Effector memory CD8-positive, alpha-beta T cell (primary cell): Measurements from ENCODE around the gene SPTSSA.
"Not testable (repeated sequence)": the region's sequence is repeated elsewhere in the genome, so short reads cannot be mapped to it uniquely, and the experiment has no call there.

Experiments
- ATAC-seq: fragments of 150-1000 bp; cut with Tn5 transposase; replicated peaks from 2 replicates; pipeline ENCODE4 v1.10.0; 2021; ENCODE audit warnings: mild to moderate bottlenecking, moderate library complexity
- DNase-seq, 3 experiments: peaks; one replicate each; pipeline ENCODE4 v3.0.0; 2021
- H3K27ac Mint-ChIP-seq, 2 donors: one replicate each; pipeline ENCODE4 v1.8.0; 2022; ENCODE audit warnings: mild to moderate bottlenecking in 2 of 2, mixed read lengths in 2 of 2, moderate library complexity in 2 of 2
- H3K27me3 Mint-ChIP-seq, 2 donors: one replicate each; pipeline ENCODE4 v1.8.0; 2022; ENCODE audit warnings: mixed read lengths in 2 of 2
- H3K36me3 Mint-ChIP-seq: one replicate; pipeline ENCODE4 v1.8.0; 2022; ENCODE audit warnings: mild to moderate bottlenecking, moderate library complexity, mixed read lengths; ENCODE audit not compliant: insufficient read depth
- H3K4me1 Mint-ChIP-seq, 2 donors: one replicate each; pipeline ENCODE4 v1.8.0; 2022; ENCODE audit warnings: low read depth in 2 of 2, mixed read lengths in 2 of 2
- H3K4me3 Mint-ChIP-seq, 2 donors: one replicate each; pipeline ENCODE4 v1.8.0; 2022; ENCODE audit warnings: mild to moderate bottlenecking in 2 of 2, mixed read lengths in 2 of 2, moderate library complexity in 2 of 2
- H3K9me3 Mint-ChIP-seq, 2 donors: one replicate each; pipeline ENCODE4 v1.8.0; 2022; ENCODE audit warnings: mixed read lengths in 2 of 2

Gene SPTSSA

DNA sequence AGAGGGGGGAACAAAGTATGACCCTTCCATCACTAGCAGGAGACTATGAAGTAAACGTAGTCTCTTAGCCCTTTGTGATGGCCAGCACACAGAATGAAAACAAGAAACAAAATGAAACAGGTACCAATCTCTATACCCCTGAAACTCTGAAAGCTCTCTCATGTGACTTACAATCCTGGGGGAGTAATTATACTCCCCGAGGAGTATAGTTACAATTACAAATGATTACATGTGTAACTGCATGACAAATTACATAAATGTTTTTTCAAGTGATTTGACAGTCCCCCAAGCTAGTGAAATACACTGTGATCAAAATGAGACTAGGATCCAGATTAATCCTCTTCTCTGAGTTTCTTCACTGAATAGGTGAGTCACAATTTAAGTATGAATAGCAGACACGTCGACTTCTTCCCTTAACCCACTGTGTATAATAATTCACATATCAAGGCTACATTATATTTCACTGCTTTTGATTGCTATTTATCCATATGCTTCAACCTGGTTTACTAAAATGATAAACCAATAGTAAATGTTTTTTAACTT lies 74.0 kb downstream of the SPTSSA start:
- ATAC-seq, result no peak

DNA sequence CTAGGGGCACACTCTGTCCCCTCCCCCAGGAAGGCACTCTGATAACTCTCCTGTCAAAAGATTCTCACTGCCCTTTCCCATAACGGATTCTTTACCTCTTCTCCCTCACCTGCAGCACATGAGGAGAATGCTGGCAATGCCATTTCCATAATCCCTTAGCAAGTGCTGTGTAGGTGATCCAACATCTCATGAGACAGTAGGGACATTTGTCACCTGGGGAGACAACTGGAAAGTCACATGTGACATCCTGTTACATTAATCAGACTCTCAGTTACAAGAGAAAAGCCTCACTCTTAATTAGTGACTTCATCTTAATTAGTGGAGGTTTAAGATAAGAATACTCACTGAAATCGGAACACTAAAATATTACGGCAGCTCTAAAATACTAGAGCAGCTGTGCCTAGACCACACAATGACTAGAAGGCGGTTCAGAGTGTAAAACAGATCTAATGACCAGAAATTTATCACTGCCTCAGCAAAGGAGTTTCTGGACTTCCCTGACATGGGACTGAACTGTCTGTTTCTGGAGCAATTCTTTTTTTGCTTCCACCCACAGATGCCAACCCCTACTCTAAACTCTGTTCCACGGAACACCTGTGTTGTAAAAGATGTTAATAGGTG lies 75.1 kb downstream of the SPTSSA start:
- no peak for ATAC-seq
- DNase-seq, result no peak
- no peaks in the 10 kb centered on the region for H3K36me3 Mint-ChIP-seq
- peaks cover 46 to 62% of the 10 kb centered on the region in 2 donors for H3K27me3 Mint-ChIP-seq
- no peaks in the 10 kb centered on the region for H3K4me1 Mint-ChIP-seq
- no peak overlapping the region for H3K27ac Mint-ChIP-seq
- peaks cover 0 to 2% of the 10 kb centered on the region in 2 donors for H3K9me3 Mint-ChIP-seq
- H3K4me3 Mint-ChIP-seq, result no peak overlapping the region

More for the DNA sequence above, 74.0 kb downstream of the SPTSSA start:
- Mint-ChIP-seq H3K27ac (no peak overlapping the region), H3K4me1 (no peaks in the 10 kb centered on the region), H3K36me3 (no peaks in the 10 kb centered on the region), H3K4me3 (no peak overlapping the region), H3K27me3 (peaks cover 49 to 64% of the 10 kb centered on the region in 2 donors), H3K9me3 (peaks cover 0 to 2% of the 10 kb centered on the region in 2 donors)
- no peak for DNase-seq

DNA sequence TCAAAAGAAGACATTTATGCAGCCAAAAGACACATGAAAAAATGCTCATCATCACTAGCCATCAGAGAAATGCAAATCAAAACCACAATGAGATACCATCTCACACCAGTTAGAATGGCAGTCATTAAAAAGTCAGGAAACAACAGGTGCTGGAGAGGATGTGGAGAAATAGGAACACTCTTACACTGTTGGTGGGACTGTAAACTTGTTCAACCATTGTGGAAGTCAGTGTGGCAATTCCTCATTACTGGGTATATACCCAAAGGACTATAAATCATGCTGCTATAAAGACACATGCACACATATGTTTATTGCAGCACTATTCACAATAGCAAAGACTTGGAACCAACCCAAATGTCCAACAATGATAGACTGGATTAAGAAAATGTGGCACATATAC lies 76.2 kb downstream of the SPTSSA start:
- not testable (repeated sequence) for H3K4me1 Mint-ChIP-seq, H3K4me3 Mint-ChIP-seq, H3K27ac Mint-ChIP-seq, H3K9me3 Mint-ChIP-seq, DNase-seq, H3K36me3 Mint-ChIP-seq, ATAC-seq
- H3K27me3 Mint-ChIP-seq, result peaks cover 46 to 60% of the 10 kb centered on the region in 2 donors

DNA sequence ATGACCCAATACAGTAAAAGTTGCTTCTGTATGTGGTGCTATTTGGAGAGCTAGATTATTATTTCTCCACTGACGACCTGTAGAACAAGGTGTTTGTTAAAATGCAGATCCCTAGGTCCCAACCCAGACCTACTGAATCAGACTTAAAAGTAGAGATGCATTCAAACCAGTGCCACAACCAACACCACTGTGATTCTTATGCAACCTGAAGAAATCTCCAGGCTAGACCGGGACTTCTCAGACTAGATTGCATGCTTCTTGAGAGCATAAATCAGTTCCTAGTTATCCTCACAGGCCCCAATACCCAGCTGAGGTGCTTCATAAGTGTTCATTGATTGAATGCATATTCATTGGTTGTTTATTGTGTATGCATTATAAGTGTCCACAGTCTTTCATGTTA lies 78.2 kb downstream of the SPTSSA start:
- Mint-ChIP-seq H3K27me3 (peaks cover 46 to 57% of the 10 kb centered on the region in 2 donors), H3K9me3 (no peaks in the 10 kb centered on the region), H3K4me3 (no peak overlapping the region), H3K4me1 (no peaks in the 10 kb centered on the region), H3K27ac (no peak overlapping the region), H3K36me3 (no peaks in the 10 kb centered on the region)
- DNase-seq (no peak), ATAC-seq (no peak)
